Lung (tissue), 12 donors: ENCODE measurements around the gene SDK1. TPM values are rescaled to one million over a fixed set of nuclear protein-coding genes. Genes with fewer than 3 reads are reported as not detected.

Experiments used
- ATAC-seq: fragments of 200-7000 bp; cut with Tn5 transposase; one replicate; pipeline ENCODE4 v1.9.1; 2020; ENCODE audit warnings: moderate number of reproducible peaks; ENCODE audit not compliant: insufficient read depth, low FRiP score
- DNase-seq, 3 donors: peaks; one replicate each; pipeline ENCODE4 v3.0.0-alpha.2; 2013 to 2017
- H3K27ac ChIP-seq, 2 donors: one replicate each; pipeline ENCODE4 v1.5.1; 2013; ENCODE audit warnings: mild to moderate bottlenecking in 2 of 2, moderate library complexity in 2 of 2, control low read depth in 1 of 2, inconsistent platforms in 1 of 2, low read depth in 1 of 2, low read length in 1 of 2
- H3K27me3 ChIP-seq, 3 donors: one replicate each; pipeline ENCODE4 v1.5.1; 2013; ENCODE audit warnings: low read length in 2 of 3; ENCODE audit not compliant: control insufficient read depth in 3 of 3, insufficient read depth in 3 of 3
- H3K36me3 ChIP-seq, 4 donors: one replicate each; pipeline ENCODE4 v1.5.1; 2013; ENCODE audit warnings: low read length in 4 of 4, mild to moderate bottlenecking in 1 of 4, moderate library complexity in 1 of 4; ENCODE audit not compliant: control insufficient read depth in 4 of 4, insufficient read depth in 4 of 4
- H3K4me1 ChIP-seq, 5 donors: one replicate each; pipeline ENCODE4 v1.5.1; 2013; ENCODE audit warnings: low read length in 5 of 5, mild to moderate bottlenecking in 2 of 5, moderate library complexity in 1 of 5; ENCODE audit not compliant: control insufficient read depth in 5 of 5, insufficient read depth in 5 of 5
- H3K4me3 ChIP-seq: one replicate; pipeline ENCODE4 v1.5.1; 2013; ENCODE audit warnings: mild to moderate bottlenecking, control low read depth, moderate library complexity
- H3K9ac ChIP-seq, 2 donors: one replicate each; pipeline ENCODE4 v1.5.1; 2013; ENCODE audit warnings: low read length in 2 of 2, control low read depth in 1 of 2; ENCODE audit not compliant: insufficient read depth in 1 of 2
- H3K9me3 ChIP-seq, 4 donors: one replicate each; pipeline ENCODE4 v1.5.1; 2013; ENCODE audit warnings: low read length in 3 of 4, mild to moderate bottlenecking in 1 of 4, moderate library complexity in 1 of 4; ENCODE audit not compliant: control insufficient read depth in 4 of 4, insufficient read depth in 3 of 4
- CTCF ChIP-seq: IDR thresholded peaks from 2 replicates; pipeline ENCODE4 v1.5.1; 2012; ENCODE audit warnings: mild to moderate bottlenecking; ENCODE audit errors: control extremely low read depth, extremely low read depth
- WGBS, 2 donors: extraction: QIAGEN DNeasy Blood & Tissue Kit; methylation state at CpG; one replicate each; pipeline ENCODE4 v1.1.7; 2013; 5-methylcytosine and 5-hydroxymethylcytosine counted together
- polyA plus RNA-seq, 2 donors: library from polyadenylated mRNA; stranded (reverse); fragments of 200-250 nt; gene quantifications; one replicate each; pipeline ENCODE4 v1.2.1, GENCODE V29; 2013
- total RNA-seq, 2 donors: library from RNA; depleted of rRNA in 1 of 2; stranded (reverse); fragments of >200 nt in 1 of 2; gene quantifications; one replicate each; pipeline ENCODE4 v1.2.1, GENCODE V29; 2014 to 2021
- donor health status: control.
- donor health status: control.
- donor health status: Bipolar disorder and iron deficiency.
- donor health status: healthy.
- donor health status: DM: yes; HTN: yes; CAD: no.

Gene SDK1
- total and polyA plus RNA-seq, 4 donors, result 3.7 to 30.1 (median 12.7) TPM

GRCh38 chr7:3683546-3684539 is 382.8 kb downstream of the SDK1 start:
- Histone ChIP-seq H3K9me3 (peaks cover 0 to 2% (median 0%) of the 10 kb centered on the region in 4 donors), H3K27ac (no peak overlapping the region), H3K9ac (no peak overlapping the region), H3K4me1 (peaks cover 0 to 2% (median 0%) of the 10 kb centered on the region in 5 donors), H3K27me3 (no peaks in the 10 kb centered on the region), H3K36me3 (no peaks in the 10 kb centered on the region), H3K4me3 (no peak overlapping the region)
- DNase-seq (no peak), ATAC-seq (no peak)
- WGBS, 2 donors, result 86 to 87% methylated on average over 11 to 12 of the region's 12 CpGs
- no peak for TF ChIP-seq CTCF

- H3K4me1 ChIP-seq, result no peaks in the 10 kb centered on the region
- peaks cover 0 to 6% (median 0%) of the 10 kb centered on the region in 4 donors for H3K9me3 ChIP-seq
- ATAC-seq, result no peak
- no peak for DNase-seq
- H3K9ac ChIP-seq, result no peak overlapping the region
- no peak for TF ChIP-seq CTCF
- no peaks in the 10 kb centered on the region for H3K36me3 ChIP-seq
- H3K4me3 ChIP-seq, result no peak overlapping the region
- no peak overlapping the region for H3K27ac ChIP-seq
- WGBS, 2 donors, result 71 to 75% methylated on average over 2 of the region's 2 CpGs
- H3K27me3 ChIP-seq, result no peaks in the 10 kb centered on the region
Observed at GRCh38 chr7:3688071-3688470, 387.0 kb downstream of the SDK1 start.

GRCh38 chr7:3688842-3689241 is 387.8 kb downstream of the SDK1 start:
- no peaks in the 10 kb centered on the region for H3K36me3 ChIP-seq
- ATAC-seq (no peak), DNase-seq (no peak)
- no peak overlapping the region for H3K4me3 ChIP-seq
- 88 to 95% methylated on average over 3 of the region's 3 CpGs for WGBS, 2 donors
- H3K4me1 ChIP-seq, result no peaks in the 10 kb centered on the region
- H3K9ac ChIP-seq, result no peak overlapping the region
- no peak overlapping the region for H3K27ac ChIP-seq
- H3K27me3 ChIP-seq, result no peaks in the 10 kb centered on the region
- peaks cover 0 to 6% (median 0%) of the 10 kb centered on the region in 4 donors for H3K9me3 ChIP-seq
- no peak for TF ChIP-seq CTCF
